ENCODE data around the gene CLEC4F.

Gene CLEC4F

GRCh38 chr2:70767079-70767698 lies 53.2 kb downstream of the CLEC4F start:
- peak overlapping the region; percentile 47 for H3K4me3 ChIP-seq (ENCODE audit: low read depth, low read length)
- peak; percentile 33 for DNase-seq (ENCODE audit: low read depth)
- no peak for TF ChIP-seq MAX (IDR thresholded peaks at IDR 0.05; ENCODE audit: low read depth, low read length)
- TF ChIP-seq POLR2A (IDR thresholded peaks at IDR 0.05; ENCODE audit: extremely low read depth, insufficient read length), result no peak
- no peak for TF ChIP-seq MYC (IDR thresholded peaks at IDR 0.05; ENCODE audit: low read depth, low read length)
- TF ChIP-seq, protein P1, sequence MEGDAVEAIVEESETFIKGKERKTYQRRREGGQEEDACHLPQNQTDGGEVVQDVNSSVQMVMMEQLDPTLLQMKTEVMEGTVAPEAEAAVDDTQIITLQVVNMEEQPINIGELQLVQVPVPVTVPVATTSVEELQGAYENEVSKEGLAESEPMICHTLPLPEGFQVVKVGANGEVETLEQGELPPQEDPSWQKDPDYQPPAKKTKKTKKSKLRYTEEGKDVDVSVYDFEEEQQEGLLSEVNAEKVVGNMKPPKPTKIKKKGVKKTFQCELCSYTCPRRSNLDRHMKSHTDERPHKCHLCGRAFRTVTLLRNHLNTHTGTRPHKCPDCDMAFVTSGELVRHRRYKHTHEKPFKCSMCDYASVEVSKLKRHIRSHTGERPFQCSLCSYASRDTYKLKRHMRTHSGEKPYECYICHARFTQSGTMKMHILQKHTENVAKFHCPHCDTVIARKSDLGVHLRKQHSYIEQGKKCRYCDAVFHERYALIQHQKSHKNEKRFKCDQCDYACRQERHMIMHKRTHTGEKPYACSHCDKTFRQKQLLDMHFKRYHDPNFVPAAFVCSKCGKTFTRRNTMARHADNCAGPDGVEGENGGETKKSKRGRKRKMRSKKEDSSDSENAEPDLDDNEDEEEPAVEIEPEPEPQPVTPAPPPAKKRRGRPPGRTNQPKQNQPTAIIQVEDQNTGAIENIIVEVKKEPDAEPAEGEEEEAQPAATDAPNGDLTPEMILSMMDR (IDR thresholded peaks at IDR 0.05; ENCODE audit: low read depth, low read length), result no peak

DNA sequence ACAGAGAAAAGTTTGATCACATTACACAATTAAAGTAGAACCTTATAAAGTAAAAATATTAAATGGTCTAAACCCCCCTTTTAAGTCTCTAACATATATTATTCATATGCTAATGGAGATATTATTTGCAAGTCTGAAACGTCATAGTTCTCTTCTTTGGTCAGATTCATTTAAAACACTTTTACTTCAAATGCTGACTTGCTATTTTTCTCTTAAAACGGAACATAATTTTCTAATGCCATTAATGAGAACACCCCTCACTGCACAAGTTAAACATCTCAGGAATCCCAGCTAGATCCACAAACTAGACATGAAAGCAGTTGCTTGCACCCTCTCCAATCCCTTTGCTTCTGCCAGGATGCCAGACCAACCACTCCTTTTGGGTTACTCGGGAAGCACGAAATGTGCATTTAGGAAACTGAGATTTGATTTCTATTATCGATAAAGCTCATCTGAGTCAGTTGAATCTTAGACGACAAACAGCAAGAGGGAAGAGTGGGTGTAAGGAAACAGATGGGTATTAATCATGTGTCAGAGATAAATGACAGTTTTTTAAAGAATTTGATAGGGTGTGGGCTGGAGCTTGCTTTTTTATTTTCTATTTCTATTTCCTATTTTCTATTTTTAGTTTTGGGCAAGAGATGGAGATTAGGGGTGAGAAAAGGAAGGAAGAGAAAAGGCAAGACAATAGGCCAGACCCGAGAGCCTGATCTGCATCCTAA lies 53.9 kb downstream of the CLEC4F start:
- no peak for DNase-seq (ENCODE audit: low read depth)
- TF ChIP-seq, protein P1 (IDR thresholded peaks at IDR 0.05; ENCODE audit: low read depth, low read length), result no peak
- no peak for TF ChIP-seq MYC (IDR thresholded peaks at IDR 0.05; ENCODE audit: low read depth, low read length)
- no peak overlapping the region for H3K4me3 ChIP-seq (ENCODE audit: low read depth, low read length)

DNA sequence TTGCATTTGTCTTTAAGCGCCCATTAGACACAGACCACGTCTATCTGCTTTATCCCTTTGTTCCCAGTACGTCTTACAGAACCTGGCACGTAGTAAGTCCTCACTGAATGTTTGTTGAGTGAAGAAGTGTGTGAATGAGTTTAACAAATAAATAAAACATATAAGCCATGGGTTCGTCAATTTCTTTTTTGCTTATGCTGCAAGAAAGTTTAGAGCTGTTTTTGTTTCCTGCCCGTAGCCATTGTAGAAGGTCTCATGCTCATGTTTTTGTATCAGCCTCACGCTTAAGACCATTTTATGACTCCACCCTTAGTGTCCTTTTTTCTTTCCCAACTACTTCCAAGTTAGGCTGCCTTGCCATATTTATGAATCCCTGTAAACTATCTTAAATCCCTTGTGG lies 54.9 kb downstream of the CLEC4F start:
- TF ChIP-seq MYC (IDR thresholded peaks at IDR 0.05; ENCODE audit: low read depth, low read length) (no peak), POLR2A (IDR thresholded peaks at IDR 0.05; ENCODE audit: extremely low read depth, insufficient read length) (no peak), MAX (IDR thresholded peaks at IDR 0.05; ENCODE audit: low read depth, low read length) (no peak)
- TF ChIP-seq, protein P1 (IDR thresholded peaks at IDR 0.05; ENCODE audit: low read depth, low read length), result no peak
- DNase-seq (ENCODE audit: low read depth), result no peak
- no peak overlapping the region for H3K4me3 ChIP-seq (ENCODE audit: low read depth, low read length)

DNA sequence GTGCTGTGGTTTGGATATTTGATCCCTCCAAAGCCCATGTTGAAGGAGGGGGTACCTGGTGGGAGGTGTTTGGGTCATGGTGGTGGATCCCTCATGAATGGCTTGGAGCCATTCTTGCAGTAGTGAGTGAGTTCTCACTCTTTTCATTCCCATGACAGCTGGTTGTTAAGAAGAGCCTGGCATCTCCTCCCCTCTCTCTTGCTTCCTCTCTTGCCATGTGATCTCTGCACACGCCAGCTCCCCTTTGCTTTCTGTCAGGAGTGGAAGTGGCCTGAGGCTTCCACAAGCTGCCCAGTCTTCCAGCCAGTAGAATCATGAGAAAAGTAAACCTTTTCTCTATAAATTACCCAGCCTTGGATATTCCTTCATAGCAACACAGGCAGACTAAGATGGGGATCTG lies 61.0 kb downstream of the CLEC4F start:
- DNase-seq (ENCODE audit: low read depth), result no peak
- H3K4me3 ChIP-seq (ENCODE audit: low read depth, low read length), result no peak overlapping the region
- TF ChIP-seq MAX (IDR thresholded peaks at IDR 0.05; ENCODE audit: low read depth, low read length), result no peak
- TF ChIP-seq POLR2A (IDR thresholded peaks at IDR 0.05; ENCODE audit: extremely low read depth, insufficient read length), result no peak
- TF ChIP-seq MYC (IDR thresholded peaks at IDR 0.05; ENCODE audit: low read depth, low read length), result no peak
- TF ChIP-seq, protein P1 (IDR thresholded peaks at IDR 0.05; ENCODE audit: low read depth, low read length), result no peak
